ENCODE data around the gene KRT84.

The KRT84 gene

GRCh38 chr12:52379536-52379935, 5.9 kb downstream of the KRT84 start:
- no peaks in the 10 kb centered on the region for H3K4me1 ChIP-seq (ENCODE audit: insufficient read depth, low read length)
- no peak overlapping the region for H3K4me3 ChIP-seq (ENCODE audit: low read depth in 1 of 2, low read length in 2 of 2)
- no peaks in the 10 kb centered on the region for H3K27me3 ChIP-seq (ENCODE audit: control insufficient read depth in 1 of 2, insufficient read depth in 2 of 2, low read length in 2 of 2)
- H3K9me3 ChIP-seq (ENCODE audit: low read length): no peaks in the 10 kb centered on the region
- no peak overlapping the region for H3K27ac ChIP-seq (ENCODE audit: low read depth, low read length)
- H3K9ac ChIP-seq (ENCODE audit: low read length): no peak overlapping the region
- no peaks in the 10 kb centered on the region for H3K36me3 ChIP-seq (ENCODE audit: insufficient read depth, low read length)

- Histone ChIP-seq H3K4me3 (ENCODE audit: low read depth in 1 of 2, low read length in 2 of 2) (no peak overlapping the region), H3K27ac (ENCODE audit: low read depth, low read length) (no peak overlapping the region), H3K27me3 (ENCODE audit: control insufficient read depth in 1 of 2, insufficient read depth in 2 of 2, low read length in 2 of 2) (no peaks in the 10 kb centered on the region)
Measured at GRCh38 chr12:52378091-52378490, 7.4 kb downstream of the KRT84 start.

GRCh38 chr12:52377266-52377665, 8.2 kb downstream of the KRT84 start:
- Histone ChIP-seq H3K27ac (ENCODE audit: low read depth, low read length) (no peak overlapping the region), H3K4me1 (ENCODE audit: insufficient read depth, low read length) (no peaks in the 10 kb centered on the region), H3K9me3 (ENCODE audit: low read length) (no peaks in the 10 kb centered on the region), H3K9ac (ENCODE audit: low read length) (no peak overlapping the region), H3K4me3 (ENCODE audit: low read depth in 1 of 2, low read length in 2 of 2) (no peak overlapping the region), H3K27me3 (ENCODE audit: control insufficient read depth in 1 of 2, insufficient read depth in 2 of 2, low read length in 2 of 2) (no peaks in the 10 kb centered on the region), H3K36me3 (ENCODE audit: insufficient read depth, low read length) (no peaks in the 10 kb centered on the region)

More at GRCh38 chr12:52378091-52378490, 7.4 kb downstream of the KRT84 start:
- Histone ChIP-seq H3K36me3 (ENCODE audit: insufficient read depth, low read length) (no peaks in the 10 kb centered on the region), H3K9ac (ENCODE audit: low read length) (no peak overlapping the region), H3K9me3 (ENCODE audit: low read length) (no peaks in the 10 kb centered on the region), H3K4me1 (ENCODE audit: insufficient read depth, low read length) (no peaks in the 10 kb centered on the region)

GRCh38 chr12:52372216-52373154, 13.0 kb downstream of the KRT84 start:
- Histone ChIP-seq H3K9ac (ENCODE audit: low read length) (no peak overlapping the region), H3K27ac (ENCODE audit: low read depth, low read length) (no peak overlapping the region), H3K9me3 (ENCODE audit: low read length) (no peaks in the 10 kb centered on the region), H3K27me3 (ENCODE audit: control insufficient read depth in 1 of 2, insufficient read depth in 2 of 2, low read length in 2 of 2) (no peaks in the 10 kb centered on the region), H3K4me3 (ENCODE audit: low read depth in 1 of 2, low read length in 2 of 2) (no peak overlapping the region), H3K36me3 (ENCODE audit: insufficient read depth, low read length) (no peaks in the 10 kb centered on the region), H3K4me1 (ENCODE audit: insufficient read depth, low read length) (no peaks in the 10 kb centered on the region)

GRCh38 chr12:52371716-52372115, 13.7 kb downstream of the KRT84 start:
- Histone ChIP-seq H3K9me3 (ENCODE audit: low read length) (no peaks in the 10 kb centered on the region), H3K36me3 (ENCODE audit: insufficient read depth, low read length) (no peaks in the 10 kb centered on the region), H3K4me1 (ENCODE audit: insufficient read depth, low read length) (no peaks in the 10 kb centered on the region), H3K27ac (ENCODE audit: low read depth, low read length) (no peak overlapping the region), H3K9ac (ENCODE audit: low read length) (no peak overlapping the region), H3K4me3 (ENCODE audit: low read depth in 1 of 2, low read length in 2 of 2) (no peak overlapping the region), H3K27me3 (ENCODE audit: control insufficient read depth in 1 of 2, insufficient read depth in 2 of 2, low read length in 2 of 2) (no peaks in the 10 kb centered on the region)

GRCh38 chr12:52370926-52371608, 14.4 kb downstream of the KRT84 start:
- no peaks in the 10 kb centered on the region for H3K27me3 ChIP-seq (ENCODE audit: control insufficient read depth in 1 of 2, insufficient read depth in 2 of 2, low read length in 2 of 2)
- no peak overlapping the region for H3K4me3 ChIP-seq (ENCODE audit: low read depth in 1 of 2, low read length in 2 of 2)
- H3K27ac ChIP-seq (ENCODE audit: low read depth, low read length): no peak overlapping the region
- H3K9ac ChIP-seq (ENCODE audit: low read length): no peak overlapping the region
- no peaks in the 10 kb centered on the region for H3K4me1 ChIP-seq (ENCODE audit: insufficient read depth, low read length)
- no peaks in the 10 kb centered on the region for H3K36me3 ChIP-seq (ENCODE audit: insufficient read depth, low read length)
- H3K9me3 ChIP-seq (ENCODE audit: low read length): no peaks in the 10 kb centered on the region

- Histone ChIP-seq H3K4me3 (ENCODE audit: low read depth in 1 of 2, low read length in 2 of 2) (no peak overlapping the region), H3K27me3 (ENCODE audit: control insufficient read depth in 1 of 2, insufficient read depth in 2 of 2, low read length in 2 of 2) (no peaks in the 10 kb centered on the region), H3K36me3 (ENCODE audit: insufficient read depth, low read length) (no peaks in the 10 kb centered on the region), H3K9me3 (ENCODE audit: low read length) (no peaks in the 10 kb centered on the region), H3K4me1 (ENCODE audit: insufficient read depth, low read length) (no peaks in the 10 kb centered on the region), H3K27ac (ENCODE audit: low read depth, low read length) (no peak overlapping the region), H3K9ac (ENCODE audit: low read length) (no peak overlapping the region)
Measured at GRCh38 chr12:52369809-52370208, 15.6 kb downstream of the KRT84 start.

GRCh38 chr12:52369211-52369610, 16.2 kb downstream of the KRT84 start:
- H3K4me3 ChIP-seq (ENCODE audit: low read depth in 1 of 2, low read length in 2 of 2): no peak overlapping the region
- no peaks in the 10 kb centered on the region for H3K4me1 ChIP-seq (ENCODE audit: insufficient read depth, low read length)
- no peaks in the 10 kb centered on the region for H3K27me3 ChIP-seq (ENCODE audit: control insufficient read depth in 1 of 2, insufficient read depth in 2 of 2, low read length in 2 of 2)
- H3K9me3 ChIP-seq (ENCODE audit: low read length): no peaks in the 10 kb centered on the region
- no peak overlapping the region for H3K9ac ChIP-seq (ENCODE audit: low read length)
- no peaks in the 10 kb centered on the region for H3K36me3 ChIP-seq (ENCODE audit: insufficient read depth, low read length)
- no peak overlapping the region for H3K27ac ChIP-seq (ENCODE audit: low read depth, low read length)

- Histone ChIP-seq H3K27ac (ENCODE audit: low read depth, low read length) (no peak overlapping the region), H3K9me3 (ENCODE audit: low read length) (no peaks in the 10 kb centered on the region), H3K4me1 (ENCODE audit: insufficient read depth, low read length) (no peaks in the 10 kb centered on the region), H3K27me3 (ENCODE audit: control insufficient read depth in 1 of 2, insufficient read depth in 2 of 2, low read length in 2 of 2) (no peaks in the 10 kb centered on the region), H3K36me3 (ENCODE audit: insufficient read depth, low read length) (no peaks in the 10 kb centered on the region), H3K9ac (ENCODE audit: low read length) (no peak overlapping the region), H3K4me3 (ENCODE audit: low read depth in 1 of 2, low read length in 2 of 2) (no peak overlapping the region)
Measured at GRCh38 chr12:52368508-52368907, 16.9 kb downstream of the KRT84 start.

- H3K36me3 ChIP-seq (ENCODE audit: insufficient read depth, low read length): no peaks in the 10 kb centered on the region
- H3K9me3 ChIP-seq (ENCODE audit: low read length): no peaks in the 10 kb centered on the region
- no peaks in the 10 kb centered on the region for H3K27me3 ChIP-seq (ENCODE audit: control insufficient read depth in 1 of 2, insufficient read depth in 2 of 2, low read length in 2 of 2)
- no peaks in the 10 kb centered on the region for H3K4me1 ChIP-seq (ENCODE audit: insufficient read depth, low read length)
- H3K4me3 ChIP-seq (ENCODE audit: low read depth in 1 of 2, low read length in 2 of 2): no peak overlapping the region
- no peak overlapping the region for H3K9ac ChIP-seq (ENCODE audit: low read length)
- H3K27ac ChIP-seq (ENCODE audit: low read depth, low read length): no peak overlapping the region
Measured at GRCh38 chr12:52367876-52368275, 17.6 kb downstream of the KRT84 start.

- H3K27ac ChIP-seq (ENCODE audit: low read depth, low read length): no peak within 1 kb of the TSS
- H3K4me3 ChIP-seq (ENCODE audit: low read depth in 1 of 2, low read length in 2 of 2): no peak within 1 kb of the TSS
- no peaks in the 10 kb centered on the region for H3K36me3 ChIP-seq (ENCODE audit: insufficient read depth, low read length)
- no peak within 1 kb of the TSS for H3K9ac ChIP-seq (ENCODE audit: low read length)
- H3K27me3 ChIP-seq (ENCODE audit: control insufficient read depth in 1 of 2, insufficient read depth in 2 of 2, low read length in 2 of 2): no peaks in the 10 kb centered on the region
- H3K4me1 ChIP-seq (ENCODE audit: insufficient read depth, low read length): no peaks in the 10 kb centered on the region
- H3K9me3 ChIP-seq (ENCODE audit: low read length): no peaks in the 10 kb centered on the region
Measured at GRCh38 chr12:52366738-52367485, 18.5 kb downstream of the KRT84 start, which contains the start of gene KRT85. Gene KRT85, minus strand, starts transcription at chr12:52367481. Its CDS starts 76 bp downstream, at chr12:52367405.

Data from muscle layer of colon (tissue), 2 donors.